OCI-LY7 (cell line): Measurements from ENCODE around the gene SUPT16H.

ENCODE experiments used
- EZH2phosphoT487 ChIP-seq: fragments of 200-600 bp; sonication (generic); IDR thresholded peaks from 2 replicates; pipeline ENCODE4 v1.6.1; 2018; ENCODE audit warnings: low read depth, borderline replicate concordance, mild to moderate bottlenecking, mixed run types, antibody characterized with exemption, low read length, moderate library complexity, mixed read lengths
- TF ChIP-seq, protein P1 (sequence below): fragments of 200-600 bp; sonication (generic); conservative IDR thresholded peaks from 2 replicates; pipeline ENCODE4 v1.5.1; 2014; ENCODE audit warnings: mild to moderate bottlenecking, antibody characterized with exemption, low read length, moderate library complexity, mixed read lengths

DNA sequence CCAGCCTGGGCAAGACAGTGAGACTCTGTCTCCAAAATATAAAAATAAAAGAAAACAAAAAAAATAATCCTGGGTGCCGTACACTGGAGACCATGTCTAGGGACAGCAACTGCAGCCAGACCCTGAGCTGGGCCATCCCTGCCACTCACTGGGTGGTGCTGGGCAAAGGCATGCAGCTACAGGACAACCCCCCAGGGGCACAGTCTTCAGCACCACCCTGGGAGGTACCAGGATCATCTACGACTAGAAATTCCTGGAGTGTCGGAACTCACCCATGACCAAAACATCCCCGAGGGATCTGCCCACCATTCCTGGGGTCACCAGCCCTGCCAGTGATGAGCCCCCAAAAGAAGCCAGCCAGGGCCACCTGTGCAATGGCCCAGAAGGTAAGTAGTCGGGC lies 35.7 kb upstream of the SUPT16H start:
- TF ChIP-seq, protein P1, sequence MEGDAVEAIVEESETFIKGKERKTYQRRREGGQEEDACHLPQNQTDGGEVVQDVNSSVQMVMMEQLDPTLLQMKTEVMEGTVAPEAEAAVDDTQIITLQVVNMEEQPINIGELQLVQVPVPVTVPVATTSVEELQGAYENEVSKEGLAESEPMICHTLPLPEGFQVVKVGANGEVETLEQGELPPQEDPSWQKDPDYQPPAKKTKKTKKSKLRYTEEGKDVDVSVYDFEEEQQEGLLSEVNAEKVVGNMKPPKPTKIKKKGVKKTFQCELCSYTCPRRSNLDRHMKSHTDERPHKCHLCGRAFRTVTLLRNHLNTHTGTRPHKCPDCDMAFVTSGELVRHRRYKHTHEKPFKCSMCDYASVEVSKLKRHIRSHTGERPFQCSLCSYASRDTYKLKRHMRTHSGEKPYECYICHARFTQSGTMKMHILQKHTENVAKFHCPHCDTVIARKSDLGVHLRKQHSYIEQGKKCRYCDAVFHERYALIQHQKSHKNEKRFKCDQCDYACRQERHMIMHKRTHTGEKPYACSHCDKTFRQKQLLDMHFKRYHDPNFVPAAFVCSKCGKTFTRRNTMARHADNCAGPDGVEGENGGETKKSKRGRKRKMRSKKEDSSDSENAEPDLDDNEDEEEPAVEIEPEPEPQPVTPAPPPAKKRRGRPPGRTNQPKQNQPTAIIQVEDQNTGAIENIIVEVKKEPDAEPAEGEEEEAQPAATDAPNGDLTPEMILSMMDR, result no peak
- TF ChIP-seq EZH2phosphoT487, result no peak
